Activated naive CD8-positive, alpha-beta T cell treated with anti-CD3 and anti-CD28 coated beads, Interleukin-2, amount 10 ng/mL, durations not matched to agents 7 days and 5 days (primary cell): ENCODE measurements around the gene SRGAP3. TPM values are rescaled to one million over a fixed set of nuclear protein-coding genes. Genes with fewer than 3 reads are reported as not detected.
A peak's percentile ranks its signal among the peaks of the same experiment; 100 is the strongest.

ENCODE experiments used
- ATAC-seq: fragments of 150-1000 bp; cut with Tn5 transposase; one replicate; pipeline ENCODE4 v1.10.0; 2021; ENCODE audit warnings: low read depth, moderate library complexity
- POLR2A ChIA-PET: fragments of 350-600 bp; sonication (Branson Sonifier 250); formaldehyde crosslinking; loops from one replicate; lab custom pipeline; 2021; ENCODE audit warnings: antibody characterized with exemption; lab: Charles Lee
- DNase-seq: peaks from one replicate; pipeline ENCODE4 v3.0.0; 2021
- H3K27ac Mint-ChIP-seq: one replicate; pipeline ENCODE4 v1.8.0; 2022; ENCODE audit warnings: mild to moderate bottlenecking, mixed read lengths
- H3K27me3 Mint-ChIP-seq: one replicate; pipeline ENCODE4 v1.8.0; 2022; ENCODE audit warnings: mild to moderate bottlenecking, moderate library complexity, mixed read lengths
- H3K36me3 Mint-ChIP-seq: one replicate; pipeline ENCODE4 v1.8.0; 2021; ENCODE audit warnings: mild to moderate bottlenecking, mixed read lengths
- H3K4me1 Mint-ChIP-seq: one replicate; pipeline ENCODE4 v1.8.0; 2021; ENCODE audit warnings: mixed read lengths
- H3K4me3 Mint-ChIP-seq: one replicate; pipeline ENCODE4 v1.8.0; 2022; ENCODE audit warnings: mild to moderate bottlenecking, moderate library complexity, mixed read lengths
- H3K9me3 Mint-ChIP-seq: one replicate; pipeline ENCODE4 v1.8.0; 2021; ENCODE audit warnings: mixed read lengths
- total RNA-seq, 2 experiments: library from RNA; stranded (reverse); gene quantifications; one replicate each; pipeline ENCODE4 v1.2.3, GENCODE V29; 2021

SRGAP3 gene
- total RNA-seq, 2 experiments from 2014 or later, result 4.9 to 5.5 TPM

DNA sequence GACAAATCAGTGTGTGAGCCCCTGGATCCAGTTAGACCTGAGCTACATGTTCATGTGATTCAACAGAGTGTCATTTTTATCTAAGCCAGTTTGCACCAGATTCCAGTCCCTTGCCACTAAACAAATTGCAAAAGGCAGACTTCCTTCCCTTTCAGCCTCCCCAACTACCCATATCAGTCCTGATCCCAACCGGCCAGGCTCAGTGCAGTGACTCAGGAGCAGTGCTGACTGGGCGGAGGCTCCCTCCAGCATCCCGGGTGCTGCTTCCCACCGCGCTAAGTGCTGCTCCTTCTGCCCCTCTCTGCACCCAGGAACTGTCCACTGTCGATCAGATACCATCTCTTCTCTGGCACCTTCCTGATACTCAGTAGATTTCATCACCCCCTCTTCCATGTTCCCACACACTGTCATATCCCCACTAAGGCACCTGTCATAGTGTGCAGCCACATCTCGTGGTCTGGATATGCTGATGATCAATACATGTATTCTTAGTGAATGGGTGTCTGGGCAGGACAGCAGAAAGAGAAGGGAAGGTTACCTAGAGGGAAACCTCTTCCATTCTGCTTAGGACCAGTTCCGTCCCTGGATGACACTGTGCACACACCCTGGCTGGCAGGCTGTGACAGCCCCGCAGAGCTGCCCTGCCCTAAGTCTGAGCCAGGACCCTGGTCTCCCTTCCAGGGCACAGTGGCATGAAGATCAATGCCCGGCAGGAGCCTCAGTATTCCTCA lies 177.3 kb downstream of the SRGAP3 start:
- POLR2A ChIA-PET, result no interaction called here
- Mint-ChIP-seq H3K36me3 (no peaks in the 10 kb centered on the region), H3K27me3 (no peaks in the 10 kb centered on the region), H3K4me1 (no peaks in the 10 kb centered on the region), H3K9me3 (no peaks in the 10 kb centered on the region), H3K4me3 (no peak overlapping the region), H3K27ac (no peak overlapping the region)
- DNase-seq (no peak), ATAC-seq (no peak)

DNA sequence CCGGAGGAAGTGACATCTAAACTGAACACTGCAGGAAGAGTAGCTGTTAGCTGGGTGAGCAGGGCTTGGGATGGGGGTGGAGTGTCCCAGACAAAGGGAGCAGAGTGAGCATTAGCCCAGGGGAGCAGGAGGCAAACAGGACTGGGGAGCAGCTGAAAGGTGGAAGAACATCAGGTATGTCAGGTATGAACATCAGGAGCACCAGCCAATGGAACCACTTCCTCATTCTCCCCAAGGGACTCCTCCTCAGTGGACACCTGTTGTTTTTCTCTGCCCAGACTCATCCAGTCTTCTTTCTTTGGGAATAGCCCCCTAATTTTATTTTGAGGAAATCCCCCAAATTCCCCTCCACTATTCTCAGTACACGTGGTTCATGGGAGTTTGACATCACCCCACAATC lies 178.5 kb downstream of the SRGAP3 start:
- no peak overlapping the region for H3K27ac Mint-ChIP-seq
- H3K9me3 Mint-ChIP-seq, result no peaks in the 10 kb centered on the region
- H3K36me3 Mint-ChIP-seq, result no peaks in the 10 kb centered on the region
- POLR2A ChIA-PET, result no interaction called here
- H3K27me3 Mint-ChIP-seq, result no peaks in the 10 kb centered on the region
- no peaks in the 10 kb centered on the region for H3K4me1 Mint-ChIP-seq
- H3K4me3 Mint-ChIP-seq, result no peak overlapping the region
- DNase-seq (no peak), ATAC-seq (no peak)

DNA sequence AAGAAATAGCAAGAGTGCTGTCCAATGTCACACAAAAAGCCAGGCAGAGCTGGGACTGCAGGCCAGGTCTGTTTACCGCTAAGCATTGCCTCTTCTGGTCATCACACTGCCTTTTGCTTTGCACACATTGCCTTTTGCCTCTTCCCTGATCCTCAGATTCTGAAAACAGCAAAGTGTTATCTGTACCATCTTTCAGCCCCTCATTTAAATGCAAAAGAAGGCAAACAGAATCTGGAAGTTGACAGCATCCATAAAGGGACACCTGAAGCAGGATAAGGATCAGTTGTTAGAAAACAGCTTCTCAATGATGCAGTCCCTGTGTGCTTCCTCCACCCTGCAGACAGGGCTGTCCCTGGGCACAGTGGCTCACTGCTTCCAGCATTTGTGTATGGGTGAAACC lies 179.5 kb downstream of the SRGAP3 start:
- ATAC-seq (no peak), DNase-seq (no peak)
- Mint-ChIP-seq H3K36me3 (no peaks in the 10 kb centered on the region), H3K4me1 (no peaks in the 10 kb centered on the region), H3K27me3 (no peaks in the 10 kb centered on the region), H3K4me3 (no peak overlapping the region), H3K9me3 (no peaks in the 10 kb centered on the region), H3K27ac (no peak overlapping the region)
- POLR2A ChIA-PET, result no interaction called here

DNA sequence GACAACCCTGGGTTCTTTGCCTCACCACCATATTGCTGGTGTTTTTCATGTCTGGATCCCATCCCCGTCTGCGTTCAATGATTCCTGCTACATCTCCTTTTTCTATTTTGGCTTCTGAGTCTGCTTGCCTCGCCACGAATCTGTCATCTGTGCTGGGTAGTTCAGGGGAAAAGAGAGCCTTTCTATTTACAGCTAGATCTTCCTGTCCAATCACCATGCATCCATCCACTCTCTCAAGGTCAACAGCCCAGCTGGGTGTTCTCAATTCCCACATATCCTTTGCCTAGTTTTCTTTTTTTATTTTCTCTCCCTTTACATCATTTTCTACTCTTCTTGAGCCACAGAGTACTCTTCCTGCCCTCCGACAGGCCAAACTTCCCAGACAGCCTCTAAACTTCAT lies 181.4 kb downstream of the SRGAP3 start:
- Mint-ChIP-seq H3K4me1 (no peaks in the 10 kb centered on the region), H3K9me3 (peaks cover 2% of the 10 kb centered on the region), H3K4me3 (no peak overlapping the region), H3K27me3 (no peaks in the 10 kb centered on the region), H3K27ac (no peak overlapping the region), H3K36me3 (no peaks in the 10 kb centered on the region)
- POLR2A ChIA-PET, result no interaction called here
- DNase-seq (no peak), ATAC-seq (no peak)

DNA sequence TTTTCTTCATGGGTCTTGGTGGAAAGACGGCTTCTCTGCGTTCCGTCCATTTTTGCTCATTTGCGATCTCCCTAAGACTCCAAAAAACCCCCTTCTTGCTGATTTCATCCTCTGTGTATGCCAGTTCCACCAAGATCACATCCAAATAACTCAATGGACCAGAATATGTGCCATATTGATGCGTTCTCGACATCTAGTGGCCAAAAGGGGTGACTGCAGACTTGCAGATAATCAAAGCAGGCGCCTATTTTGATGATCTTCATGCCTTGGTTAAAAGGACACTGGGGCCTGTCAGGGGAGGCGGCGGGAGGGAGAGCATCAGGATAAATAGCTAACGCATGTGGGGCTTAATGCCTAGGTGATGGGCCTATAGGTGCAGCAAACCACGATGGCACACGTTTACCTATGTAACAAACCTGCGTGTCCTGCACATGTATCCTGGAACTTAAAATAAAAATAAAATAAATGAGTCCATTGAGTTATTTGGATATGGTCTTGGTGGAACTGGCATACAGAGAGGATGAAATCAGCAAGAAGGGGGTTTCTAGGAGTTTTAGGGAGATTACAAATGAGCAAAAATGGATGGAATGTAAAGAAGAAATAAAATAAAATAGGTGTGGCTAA lies 182.0 kb downstream of the SRGAP3 start:
- peak; percentile 39 for ATAC-seq
- no peaks in the 10 kb centered on the region for H3K4me1 Mint-ChIP-seq
- POLR2A ChIA-PET, result no interaction called here

DNA sequence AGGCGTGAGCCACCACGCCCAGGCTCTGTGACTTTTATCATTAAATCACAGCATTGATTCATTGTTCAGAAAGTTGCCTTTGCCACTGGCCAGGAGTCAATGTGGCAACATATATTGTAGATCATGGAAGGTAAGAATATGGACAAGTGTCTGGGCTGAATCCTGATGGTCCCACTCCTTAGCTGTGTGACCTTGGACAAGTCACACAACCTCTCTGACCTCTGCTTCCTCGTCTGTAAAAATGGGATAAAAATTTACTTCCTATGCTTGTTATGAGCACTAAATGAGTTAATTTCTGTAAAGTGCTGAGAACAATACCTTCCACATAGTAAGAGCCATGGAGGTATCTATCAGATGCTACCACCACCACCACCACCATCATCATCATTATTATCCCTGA lies 182.7 kb downstream of the SRGAP3 start:
- POLR2A ChIA-PET, result no interaction called here
- H3K4me1 Mint-ChIP-seq, result no peaks in the 10 kb centered on the region
- no peaks in the 10 kb centered on the region for H3K27me3 Mint-ChIP-seq
- no peak overlapping the region for H3K4me3 Mint-ChIP-seq
- no peaks in the 10 kb centered on the region for H3K36me3 Mint-ChIP-seq
- DNase-seq, result no peak
- H3K9me3 Mint-ChIP-seq, result peaks cover 3% of the 10 kb centered on the region
- no peak for ATAC-seq
- H3K27ac Mint-ChIP-seq, result no peak overlapping the region

More for the DNA sequence above, 182.0 kb downstream of the SRGAP3 start:
- Mint-ChIP-seq H3K36me3 (no peaks in the 10 kb centered on the region), H3K9me3 (peaks cover 3% of the 10 kb centered on the region), H3K27ac (no peak overlapping the region), H3K27me3 (no peaks in the 10 kb centered on the region), H3K4me3 (no peak overlapping the region)
- DNase-seq, result no peak

DNA sequence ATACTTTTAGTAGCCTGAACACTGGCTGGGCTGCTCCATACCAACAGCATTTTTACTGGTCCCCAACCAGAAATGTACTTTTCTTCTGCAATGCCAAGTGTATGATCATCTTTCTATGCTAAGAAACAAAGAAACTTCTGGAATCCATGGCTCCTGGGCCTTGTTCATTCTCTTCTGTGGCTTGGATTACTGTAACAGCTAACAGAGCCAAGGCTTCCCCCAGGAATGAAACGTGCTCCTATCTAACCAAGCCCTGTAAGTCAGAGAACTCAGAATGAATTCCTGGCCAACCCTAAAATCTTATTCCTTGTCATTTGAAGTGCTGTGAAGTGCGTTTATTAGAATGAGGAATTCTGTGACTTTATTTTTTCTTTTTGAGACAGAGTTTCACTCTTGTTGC lies 183.3 kb downstream of the SRGAP3 start:
- no peak overlapping the region for H3K4me3 Mint-ChIP-seq
- DNase-seq (no peak), ATAC-seq (no peak)
- peaks cover 3% of the 10 kb centered on the region for H3K9me3 Mint-ChIP-seq
- POLR2A ChIA-PET, result no interaction called here
- H3K36me3 Mint-ChIP-seq, result no peaks in the 10 kb centered on the region
- no peaks in the 10 kb centered on the region for H3K27me3 Mint-ChIP-seq
- no peak overlapping the region for H3K27ac Mint-ChIP-seq
- H3K4me1 Mint-ChIP-seq, result no peaks in the 10 kb centered on the region

DNA sequence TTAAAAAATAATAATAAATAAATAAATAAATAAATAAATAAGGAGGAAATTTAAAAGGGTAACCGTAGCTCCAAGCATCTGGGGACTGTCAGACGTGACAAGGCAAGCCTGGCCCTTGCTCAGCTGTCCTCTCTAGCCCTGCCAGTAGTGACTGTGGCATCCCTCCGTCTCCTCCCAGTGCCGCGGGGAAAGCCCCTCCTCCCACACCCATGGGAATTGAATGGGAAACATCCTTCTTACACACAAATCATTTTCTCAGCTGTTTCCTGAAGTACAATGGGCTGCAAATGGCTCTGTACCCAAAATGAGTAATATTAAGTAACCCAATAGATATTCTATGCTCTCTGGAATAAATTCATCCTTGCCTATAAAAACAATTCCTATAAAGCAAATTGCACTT lies 184.6 kb downstream of the SRGAP3 start:
- Mint-ChIP-seq H3K36me3 (no peaks in the 10 kb centered on the region), H3K27me3 (no peaks in the 10 kb centered on the region), H3K27ac (no peak overlapping the region), H3K4me1 (no peaks in the 10 kb centered on the region), H3K4me3 (no peak overlapping the region), H3K9me3 (peaks cover 3% of the 10 kb centered on the region)
- POLR2A ChIA-PET, result no interaction called here
- ATAC-seq (no peak), DNase-seq (no peak)

DNA sequence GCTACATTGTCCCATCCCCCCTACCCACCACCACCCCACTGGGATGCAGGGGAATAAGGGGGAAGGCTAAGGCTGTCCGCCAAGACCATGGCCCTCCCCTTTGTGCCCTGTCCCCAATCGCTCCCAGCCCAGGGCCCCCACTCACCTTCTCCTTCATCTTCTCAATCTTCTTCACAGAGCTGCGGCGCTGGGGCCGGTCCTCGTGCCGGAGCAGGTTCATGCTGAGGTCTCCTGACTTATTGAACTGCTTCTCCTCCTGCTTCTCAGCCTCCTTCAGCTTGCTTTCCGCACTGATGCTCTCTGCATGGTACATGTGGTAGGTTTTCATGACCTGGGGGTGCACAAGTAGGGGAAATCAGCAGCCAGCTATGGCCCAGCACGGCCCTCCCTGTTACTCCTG lies 185.2 kb downstream of the SRGAP3 start:
- Mint-ChIP-seq H3K9me3 (peaks cover 3% of the 10 kb centered on the region), H3K27me3 (no peaks in the 10 kb centered on the region), H3K4me3 (no peak overlapping the region), H3K4me1 (no peaks in the 10 kb centered on the region), H3K36me3 (no peaks in the 10 kb centered on the region), H3K27ac (no peak overlapping the region)
- POLR2A ChIA-PET, result no interaction called here
- ATAC-seq, result no peak
- DNase-seq, result no peak

DNA sequence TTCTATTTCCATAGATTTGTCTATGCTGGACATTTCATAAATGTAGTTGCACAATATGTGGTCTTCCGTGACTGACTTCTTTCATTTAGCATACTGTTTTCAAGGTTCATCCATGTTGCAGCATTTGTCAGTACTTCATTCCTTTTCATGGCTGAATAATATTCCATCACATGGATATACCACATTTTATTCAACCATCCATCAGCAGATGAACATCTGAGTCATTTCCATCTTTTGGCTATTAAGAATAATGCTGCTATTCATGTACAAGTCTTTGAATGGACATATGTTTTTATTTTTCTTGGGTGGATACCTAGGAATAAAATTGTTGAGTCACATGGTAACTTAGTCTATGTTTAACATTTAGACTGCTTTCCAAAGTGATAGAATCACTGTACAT lies 186.9 kb downstream of the SRGAP3 start:
- ATAC-seq, result no peak
- Mint-ChIP-seq H3K4me1 (no peaks in the 10 kb centered on the region), H3K4me3 (no peak overlapping the region), H3K36me3 (no peaks in the 10 kb centered on the region), H3K27me3 (no peaks in the 10 kb centered on the region), H3K9me3 (peaks cover 3% of the 10 kb centered on the region), H3K27ac (no peak overlapping the region)
- POLR2A ChIA-PET, result interaction anchor here (0.6 to 0.7 kb wide), 2 partner anchors 22 to 149 kb away, joined by 3 to 10 read pairs; no protein-coding TSS in a partner anchor
- no peak for DNase-seq

DNA sequence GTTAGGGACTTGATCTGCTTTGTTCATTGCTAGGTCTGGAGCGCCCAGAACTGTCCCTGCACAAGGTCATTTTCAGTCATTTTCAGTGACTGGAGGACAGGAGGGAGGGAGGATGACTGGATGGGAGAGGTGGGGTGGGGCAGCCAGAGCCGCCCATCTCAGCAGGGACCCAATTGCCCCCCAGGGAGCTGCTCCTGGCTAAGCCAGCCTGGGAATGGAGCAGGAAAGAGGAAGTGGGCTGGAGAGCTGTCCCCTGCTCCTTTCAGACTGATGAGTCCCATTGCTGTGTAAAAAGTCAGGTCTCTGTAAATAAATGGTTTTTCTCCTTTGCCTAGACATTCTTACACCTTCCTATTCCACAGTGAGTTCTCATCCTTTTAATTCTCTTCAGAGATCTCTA lies 187.8 kb downstream of the SRGAP3 start:
- Mint-ChIP-seq H3K4me1 (no peaks in the 10 kb centered on the region), H3K36me3 (no peaks in the 10 kb centered on the region), H3K27ac (no peak overlapping the region), H3K27me3 (no peaks in the 10 kb centered on the region), H3K4me3 (no peak overlapping the region), H3K9me3 (peaks cover 3% of the 10 kb centered on the region)
- POLR2A ChIA-PET, result no interaction called here
- DNase-seq, result no peak
- no peak for ATAC-seq

DNA sequence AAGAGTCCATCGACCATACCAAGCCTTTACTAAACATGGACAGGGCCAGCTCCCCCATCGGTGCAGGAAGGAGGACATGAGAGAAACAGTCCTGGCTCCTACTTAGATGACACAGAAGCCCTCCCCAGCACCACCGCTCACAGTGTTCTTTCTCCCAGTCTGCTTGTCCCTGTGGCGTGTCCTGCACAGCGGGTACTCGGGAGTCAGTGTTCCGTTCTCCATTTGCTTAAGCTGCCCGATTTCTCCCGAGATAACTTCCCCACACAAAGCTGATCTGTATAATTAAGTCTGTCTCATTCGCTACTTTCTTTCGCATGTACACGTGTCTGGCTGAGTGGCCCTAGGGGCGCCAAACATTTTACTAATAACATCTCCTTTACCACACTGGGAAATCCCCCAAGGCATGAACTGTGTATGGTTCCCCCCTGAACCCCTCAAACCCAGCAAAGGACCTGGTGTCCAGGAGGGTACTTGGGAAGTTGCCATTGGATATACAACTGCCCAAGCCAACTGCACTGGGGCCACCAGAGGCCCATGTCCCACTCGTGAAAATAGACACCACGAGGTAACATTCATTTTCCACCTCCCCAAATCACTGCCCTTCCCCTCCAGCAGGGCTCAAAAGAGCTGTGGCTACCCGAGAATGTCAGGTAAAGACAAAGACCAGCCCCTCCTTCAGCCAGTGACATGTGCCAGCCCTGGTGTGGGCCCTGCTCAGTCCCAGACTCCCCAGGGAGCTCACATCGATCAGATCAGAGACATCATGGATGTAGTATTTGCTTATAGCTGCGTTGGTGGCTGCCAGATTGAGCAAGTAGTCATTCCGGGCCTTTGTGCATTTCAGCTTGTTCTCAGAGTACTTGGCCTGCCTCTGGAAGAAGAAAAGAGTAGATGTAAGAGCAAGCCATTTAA lies 189.7 kb downstream of the SRGAP3 start:
- POLR2A ChIA-PET, result no interaction called here
- DNase-seq (no peak), ATAC-seq (no peak)
- Mint-ChIP-seq H3K36me3 (no peaks in the 10 kb centered on the region), H3K4me3 (no peak overlapping the region), H3K27me3 (no peaks in the 10 kb centered on the region), H3K9me3 (peaks cover 3% of the 10 kb centered on the region), H3K4me1 (no peaks in the 10 kb centered on the region), H3K27ac (no peak overlapping the region)

DNA sequence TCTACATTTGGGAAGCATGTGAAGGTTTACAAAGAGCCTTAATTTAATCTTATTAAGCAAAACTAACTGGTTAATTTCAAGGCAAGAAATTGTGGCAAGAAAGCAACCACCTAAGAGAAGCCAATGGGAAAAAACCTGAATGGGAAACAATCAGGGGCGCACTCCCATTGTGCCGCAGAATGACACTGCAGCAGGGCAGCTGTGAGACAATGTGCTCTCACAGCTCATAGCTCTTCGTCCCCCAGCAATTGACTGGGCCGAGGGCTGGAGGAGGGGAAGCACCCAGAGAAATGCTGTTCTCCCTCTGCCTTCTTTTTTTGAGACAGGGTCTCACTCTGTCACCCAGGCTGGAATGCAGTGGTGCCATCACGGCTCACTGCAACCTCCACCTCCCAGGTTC lies 192.9 kb downstream of the SRGAP3 start:
- no peaks in the 10 kb centered on the region for H3K9me3 Mint-ChIP-seq
- ATAC-seq (no peak), DNase-seq (no peak)
- no peaks in the 10 kb centered on the region for H3K4me1 Mint-ChIP-seq
- H3K36me3 Mint-ChIP-seq, result peaks cover 3% of the 10 kb centered on the region
- H3K27me3 Mint-ChIP-seq, result no peaks in the 10 kb centered on the region
- POLR2A ChIA-PET, result no interaction called here
- no peak overlapping the region for H3K27ac Mint-ChIP-seq
- H3K4me3 Mint-ChIP-seq, result no peak overlapping the region
